Ishikawa (cell line): ENCODE results near the gene ANAPC2.

Experiments used
- CEBPB ChIP-seq: IDR thresholded peaks from 2 replicates; pipeline ENCODE4 v1.6.1; 2012
- CREB1 ChIP-seq: IDR thresholded peaks from 2 replicates; pipeline ENCODE4 v1.6.1; 2012; ENCODE audit warnings: low read depth
- EGR1 ChIP-seq: IDR thresholded peaks from 2 replicates; pipeline ENCODE4 v1.6.1; 2012
- EP300 ChIP-seq: IDR thresholded peaks from 2 replicates; pipeline ENCODE4 v1.6.1; 2012; ENCODE audit warnings: borderline replicate concordance
- FOXM1 ChIP-seq: IDR thresholded peaks from 2 replicates; pipeline ENCODE4 v1.6.1; 2012; ENCODE audit warnings: low read depth, borderline replicate concordance
- MAX ChIP-seq: IDR thresholded peaks from 2 replicates; pipeline ENCODE4 v1.6.1; 2012
- NFIC ChIP-seq: IDR thresholded peaks from 2 replicates; pipeline ENCODE4 v1.6.1; 2012
- RAD21 ChIP-seq: IDR thresholded peaks from 2 replicates; pipeline ENCODE4 v1.6.1; 2012; ENCODE audit warnings: low read depth
- TAF1 ChIP-seq: IDR thresholded peaks from 2 replicates; pipeline ENCODE4 v1.6.1; 2012; ENCODE audit warnings: low read depth, mild to moderate bottlenecking
- TCF12 ChIP-seq: IDR thresholded peaks from 2 replicates; pipeline ENCODE4 v1.6.1; 2012; ENCODE audit warnings: low read depth
- TEAD4 ChIP-seq: IDR thresholded peaks from 2 replicates; pipeline ENCODE4 v1.6.1; 2012
- YY1 ChIP-seq: IDR thresholded peaks from 2 replicates; pipeline ENCODE4 v1.6.1; 2012; ENCODE audit warnings: low read depth
- ZBTB7A ChIP-seq: IDR thresholded peaks from 2 replicates; pipeline ENCODE4 v1.6.1; 2012; ENCODE audit warnings: low read depth
- TF ChIP-seq, protein P1 (sequence below): IDR thresholded peaks from 2 replicates; pipeline ENCODE4 v1.6.1; 2012; ENCODE audit warnings: low read depth, mild to moderate bottlenecking
- TF ChIP-seq, protein P2 (sequence below): IDR thresholded peaks from 2 replicates; pipeline ENCODE4 v1.6.1; 2012

ANAPC2 gene

DNA sequence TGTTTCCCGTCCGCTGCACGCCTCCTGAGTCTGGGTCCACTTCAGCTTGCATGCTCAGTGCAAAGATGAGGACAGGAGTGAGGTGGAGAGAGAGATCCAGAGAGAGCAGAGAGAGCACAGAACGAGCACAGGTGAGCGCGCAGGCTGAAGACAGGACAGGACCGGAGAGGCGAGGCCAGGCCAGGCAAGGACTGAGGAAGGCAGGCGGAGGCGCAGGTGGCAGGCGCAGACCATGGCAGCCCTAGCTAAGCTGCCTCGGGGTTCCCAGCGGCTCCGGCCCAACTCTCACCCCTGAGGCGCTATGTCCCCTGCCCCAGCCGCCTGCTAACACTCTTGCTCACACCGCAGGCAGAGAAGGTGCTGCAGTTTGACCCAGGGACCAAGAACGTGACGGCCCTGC is 39.7 kb downstream of the ANAPC2 start:
- no peak for TF ChIP-seq EGR1
- TF ChIP-seq EP300: no peak
- no peak for TF ChIP-seq RAD21

- TF ChIP-seq RAD21 (no peak), MAX (no peak), ZBTB7A (no peak), EP300 (no peak), NFIC (no peak), FOXM1 (no peak), CREB1 (no peak), YY1 (no peak), TCF12 (no peak), CEBPB (no peak), TEAD4 (no peak), EGR1 (no peak), TAF1 (no peak)
- TF ChIP-seq, protein P1, sequence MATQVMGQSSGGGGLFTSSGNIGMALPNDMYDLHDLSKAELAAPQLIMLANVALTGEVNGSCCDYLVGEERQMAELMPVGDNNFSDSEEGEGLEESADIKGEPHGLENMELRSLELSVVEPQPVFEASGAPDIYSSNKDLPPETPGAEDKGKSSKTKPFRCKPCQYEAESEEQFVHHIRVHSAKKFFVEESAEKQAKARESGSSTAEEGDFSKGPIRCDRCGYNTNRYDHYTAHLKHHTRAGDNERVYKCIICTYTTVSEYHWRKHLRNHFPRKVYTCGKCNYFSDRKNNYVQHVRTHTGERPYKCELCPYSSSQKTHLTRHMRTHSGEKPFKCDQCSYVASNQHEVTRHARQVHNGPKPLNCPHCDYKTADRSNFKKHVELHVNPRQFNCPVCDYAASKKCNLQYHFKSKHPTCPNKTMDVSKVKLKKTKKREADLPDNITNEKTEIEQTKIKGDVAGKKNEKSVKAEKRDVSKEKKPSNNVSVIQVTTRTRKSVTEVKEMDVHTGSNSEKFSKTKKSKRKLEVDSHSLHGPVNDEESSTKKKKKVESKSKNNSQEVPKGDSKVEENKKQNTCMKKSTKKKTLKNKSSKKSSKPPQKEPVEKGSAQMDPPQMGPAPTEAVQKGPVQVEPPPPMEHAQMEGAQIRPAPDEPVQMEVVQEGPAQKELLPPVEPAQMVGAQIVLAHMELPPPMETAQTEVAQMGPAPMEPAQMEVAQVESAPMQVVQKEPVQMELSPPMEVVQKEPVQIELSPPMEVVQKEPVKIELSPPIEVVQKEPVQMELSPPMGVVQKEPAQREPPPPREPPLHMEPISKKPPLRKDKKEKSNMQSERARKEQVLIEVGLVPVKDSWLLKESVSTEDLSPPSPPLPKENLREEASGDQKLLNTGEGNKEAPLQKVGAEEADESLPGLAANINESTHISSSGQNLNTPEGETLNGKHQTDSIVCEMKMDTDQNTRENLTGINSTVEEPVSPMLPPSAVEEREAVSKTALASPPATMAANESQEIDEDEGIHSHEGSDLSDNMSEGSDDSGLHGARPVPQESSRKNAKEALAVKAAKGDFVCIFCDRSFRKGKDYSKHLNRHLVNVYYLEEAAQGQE: no peak
- TF ChIP-seq, protein P2, sequence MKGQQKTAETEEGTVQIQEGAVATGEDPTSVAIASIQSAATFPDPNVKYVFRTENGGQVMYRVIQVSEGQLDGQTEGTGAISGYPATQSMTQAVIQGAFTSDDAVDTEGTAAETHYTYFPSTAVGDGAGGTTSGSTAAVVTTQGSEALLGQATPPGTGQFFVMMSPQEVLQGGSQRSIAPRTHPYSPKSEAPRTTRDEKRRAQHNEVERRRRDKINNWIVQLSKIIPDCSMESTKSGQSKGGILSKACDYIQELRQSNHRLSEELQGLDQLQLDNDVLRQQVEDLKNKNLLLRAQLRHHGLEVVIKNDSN: no peak
These were observed 40.1 kb downstream of the ANAPC2 start for GRCh38 chr9:137148242-137148641.

- TF ChIP-seq NFIC: no peak
- no peak for TF ChIP-seq CEBPB
- no peak for TF ChIP-seq TEAD4
- TF ChIP-seq CREB1: no peak
- no peak for TF ChIP-seq EGR1
- no peak for TF ChIP-seq TCF12
- TF ChIP-seq FOXM1: no peak
- no peak for TF ChIP-seq YY1
- TF ChIP-seq MAX: no peak
- no peak for TF ChIP-seq EP300
- no peak for TF ChIP-seq RAD21
- TF ChIP-seq, protein P1: no peak
- TF ChIP-seq, protein P2: no peak
- no peak for TF ChIP-seq ZBTB7A
- no peak for TF ChIP-seq TAF1
These were observed 40.6 kb downstream of the ANAPC2 start for GRCh38 chr9:137147793-137148160.

DNA sequence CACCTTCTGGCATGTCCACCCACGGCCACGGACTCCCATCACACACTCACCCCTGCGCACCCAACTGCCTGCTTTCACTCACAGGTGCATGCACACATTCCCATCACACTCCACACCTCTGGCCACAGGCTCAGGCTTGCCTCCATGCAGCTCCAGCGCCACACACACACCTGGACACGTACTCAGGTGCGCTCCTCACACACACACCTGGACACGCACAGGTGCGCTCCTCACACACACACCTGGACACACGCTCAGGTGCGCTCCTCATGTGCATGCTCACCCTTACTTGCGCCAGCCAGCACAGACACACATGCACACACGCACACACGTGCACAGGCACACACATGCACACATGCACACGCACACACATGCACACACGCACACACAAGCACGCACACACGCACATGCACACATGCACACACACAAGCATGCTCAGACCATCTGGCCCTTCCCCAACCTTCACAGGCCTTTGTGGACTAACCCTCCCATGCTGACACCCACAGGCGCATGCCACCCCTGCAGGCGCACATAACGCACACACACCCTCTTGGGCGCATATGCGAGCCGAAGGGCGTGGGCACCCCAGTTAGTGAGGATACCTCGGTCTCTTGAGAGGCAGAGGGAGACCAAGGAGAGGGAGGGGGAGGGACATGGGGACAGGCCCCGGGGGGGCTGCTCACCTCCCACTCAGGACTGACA is 41.1 kb downstream of the ANAPC2 start:
- TF ChIP-seq RAD21 (no peak), MAX (no peak), FOXM1 (no peak)

DNA sequence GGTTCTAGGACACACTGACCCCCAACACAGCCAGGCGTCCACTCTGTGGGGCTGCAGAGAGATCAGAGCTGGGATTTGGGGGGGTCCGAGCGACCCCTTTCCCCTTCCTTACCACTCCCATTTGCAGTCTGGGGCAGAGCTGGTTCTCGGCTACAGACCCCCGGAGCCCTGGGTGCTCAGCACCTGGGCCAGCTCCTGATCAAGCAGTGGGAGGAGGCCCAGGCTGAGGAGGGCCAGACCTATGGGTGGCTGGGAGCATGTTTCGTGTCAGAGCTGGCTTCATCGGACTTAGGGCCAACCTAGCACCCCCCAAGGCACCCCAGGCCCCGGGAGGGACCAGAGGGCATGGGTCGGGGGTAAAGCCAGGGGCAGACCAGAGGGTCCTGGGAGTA is 41.8 kb downstream of the ANAPC2 start:
- TF ChIP-seq RAD21: no peak
- TF ChIP-seq, protein P1: peak; percentile 85
- TF ChIP-seq TCF12: no peak
